Measurements from ENCODE around the gene PAX9. TPM values are rescaled to one million over a fixed set of nuclear protein-coding genes. Genes with fewer than 3 reads are reported as not detected.
A peak's percentile ranks its signal among the peaks of the same experiment; 100 is the strongest.

PAX9 gene
- total RNA-seq, 2 donors from 2014 or later = not detected

DNA sequence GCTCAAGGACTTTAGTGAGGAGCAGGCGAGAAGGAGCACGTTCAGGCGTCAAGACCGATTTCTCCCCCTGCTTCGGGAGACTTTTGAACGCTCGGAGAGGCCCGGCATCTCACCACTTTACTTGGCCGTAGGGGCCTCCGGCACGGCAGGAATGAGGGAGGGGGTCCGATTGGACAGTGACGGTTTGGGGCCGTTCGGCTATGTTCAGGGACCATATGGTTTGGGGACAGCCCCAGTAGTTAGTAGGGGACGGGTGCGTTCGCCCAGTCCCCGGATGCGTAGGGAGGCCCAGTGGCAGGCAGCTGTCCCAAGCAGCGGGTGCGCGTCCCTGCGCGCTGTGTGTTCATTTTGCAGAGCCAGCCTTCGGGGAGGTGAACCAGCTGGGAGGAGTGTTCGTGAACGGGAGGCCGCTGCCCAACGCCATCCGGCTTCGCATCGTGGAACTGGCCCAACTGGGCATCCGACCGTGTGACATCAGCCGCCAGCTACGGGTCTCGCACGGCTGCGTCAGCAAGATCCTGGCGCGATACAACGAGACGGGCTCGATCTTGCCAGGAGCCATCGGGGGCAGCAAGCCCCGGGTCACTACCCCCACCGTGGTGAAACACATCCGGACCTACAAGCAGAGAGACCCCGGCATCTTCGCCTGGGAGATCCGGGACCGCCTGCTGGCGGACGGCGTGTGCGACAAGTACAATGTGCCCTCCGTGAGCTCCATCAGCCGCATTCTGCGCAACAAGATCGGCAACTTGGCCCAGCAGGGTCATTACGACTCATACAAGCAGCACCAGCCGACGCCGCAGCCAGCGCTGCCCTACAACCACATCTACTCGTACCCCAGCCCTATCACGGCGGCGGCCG lies 1.1 kb downstream of the PAX9 start:
- H3K27me3 ChIP-seq = peaks cover 73 to 93% of the 10 kb centered on the region in 2 donors
- H3K9me3 ChIP-seq = no peaks in the 10 kb centered on the region
- TF ChIP-seq, protein P1, sequence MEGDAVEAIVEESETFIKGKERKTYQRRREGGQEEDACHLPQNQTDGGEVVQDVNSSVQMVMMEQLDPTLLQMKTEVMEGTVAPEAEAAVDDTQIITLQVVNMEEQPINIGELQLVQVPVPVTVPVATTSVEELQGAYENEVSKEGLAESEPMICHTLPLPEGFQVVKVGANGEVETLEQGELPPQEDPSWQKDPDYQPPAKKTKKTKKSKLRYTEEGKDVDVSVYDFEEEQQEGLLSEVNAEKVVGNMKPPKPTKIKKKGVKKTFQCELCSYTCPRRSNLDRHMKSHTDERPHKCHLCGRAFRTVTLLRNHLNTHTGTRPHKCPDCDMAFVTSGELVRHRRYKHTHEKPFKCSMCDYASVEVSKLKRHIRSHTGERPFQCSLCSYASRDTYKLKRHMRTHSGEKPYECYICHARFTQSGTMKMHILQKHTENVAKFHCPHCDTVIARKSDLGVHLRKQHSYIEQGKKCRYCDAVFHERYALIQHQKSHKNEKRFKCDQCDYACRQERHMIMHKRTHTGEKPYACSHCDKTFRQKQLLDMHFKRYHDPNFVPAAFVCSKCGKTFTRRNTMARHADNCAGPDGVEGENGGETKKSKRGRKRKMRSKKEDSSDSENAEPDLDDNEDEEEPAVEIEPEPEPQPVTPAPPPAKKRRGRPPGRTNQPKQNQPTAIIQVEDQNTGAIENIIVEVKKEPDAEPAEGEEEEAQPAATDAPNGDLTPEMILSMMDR (IDR thresholded peaks at IDR 0.05) = no peak
- no peak for DNase-seq (ENCODE audit: low spot score)
- no peaks in the 10 kb centered on the region for H3K36me3 ChIP-seq
- H3K4me3 ChIP-seq = peak overlapping the region in 1 of 2 donors; percentile 39
- peaks cover 0 to 61% of the 10 kb centered on the region in 2 donors for H3K4me1 ChIP-seq
- H3K27ac ChIP-seq = no peak overlapping the region

DNA sequence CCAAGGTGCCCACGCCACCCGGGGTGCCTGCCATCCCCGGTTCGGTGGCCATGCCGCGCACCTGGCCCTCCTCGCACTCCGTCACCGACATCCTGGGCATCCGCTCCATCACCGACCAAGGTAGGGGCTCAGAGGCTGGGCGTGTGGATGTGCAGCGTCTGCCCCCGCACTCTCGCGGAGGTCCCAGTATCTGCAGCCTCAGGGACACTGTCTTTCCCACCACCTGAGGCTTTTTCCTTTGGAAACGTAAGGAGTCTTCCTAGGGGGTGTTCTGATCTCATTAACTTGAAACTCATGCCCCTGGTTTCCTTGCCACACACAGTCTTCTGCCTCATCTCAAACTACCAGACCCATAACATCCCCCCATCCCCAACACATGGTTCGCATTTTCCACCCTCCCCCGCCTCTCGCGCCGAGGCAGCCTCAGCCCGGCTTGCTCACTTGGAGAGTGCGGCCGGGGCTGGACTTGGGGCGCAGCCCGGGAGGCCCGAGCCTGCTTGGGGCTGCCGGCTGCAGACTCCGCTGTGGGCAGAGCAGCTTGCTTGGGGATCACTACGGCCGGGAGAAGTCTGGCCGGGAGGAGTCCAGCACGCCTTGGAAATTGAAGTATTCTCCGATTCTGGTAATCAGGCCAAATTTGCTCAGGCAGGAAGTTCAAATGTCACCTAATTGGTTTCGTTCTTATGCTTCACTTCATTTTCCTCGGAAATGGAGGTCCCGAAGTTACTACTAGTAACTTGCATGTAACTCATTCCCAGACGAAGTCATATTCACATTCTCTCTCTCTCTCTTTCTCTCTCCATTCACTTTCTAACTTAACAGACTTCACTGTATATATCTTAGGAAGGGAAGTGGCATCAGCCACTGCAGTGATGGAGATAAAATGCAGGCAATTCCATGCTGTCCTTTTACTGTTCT lies 2.0 kb downstream of the PAX9 start:
- DNase-seq (ENCODE audit: low spot score) = no peak
- H3K9me3 ChIP-seq = peaks cover 0 to 4% of the 10 kb centered on the region in 2 donors
- H3K27me3 ChIP-seq = peaks cover 78 to 91% of the 10 kb centered on the region in 2 donors
- H3K36me3 ChIP-seq = no peaks in the 10 kb centered on the region
- TF ChIP-seq, protein P1 (IDR thresholded peaks at IDR 0.05) = no peak
- peaks cover 0 to 52% of the 10 kb centered on the region in 2 donors for H3K4me1 ChIP-seq
- H3K4me3 ChIP-seq = peak overlapping the region in 1 of 2 donors; percentile 39
- no peak overlapping the region for H3K27ac ChIP-seq

DNA sequence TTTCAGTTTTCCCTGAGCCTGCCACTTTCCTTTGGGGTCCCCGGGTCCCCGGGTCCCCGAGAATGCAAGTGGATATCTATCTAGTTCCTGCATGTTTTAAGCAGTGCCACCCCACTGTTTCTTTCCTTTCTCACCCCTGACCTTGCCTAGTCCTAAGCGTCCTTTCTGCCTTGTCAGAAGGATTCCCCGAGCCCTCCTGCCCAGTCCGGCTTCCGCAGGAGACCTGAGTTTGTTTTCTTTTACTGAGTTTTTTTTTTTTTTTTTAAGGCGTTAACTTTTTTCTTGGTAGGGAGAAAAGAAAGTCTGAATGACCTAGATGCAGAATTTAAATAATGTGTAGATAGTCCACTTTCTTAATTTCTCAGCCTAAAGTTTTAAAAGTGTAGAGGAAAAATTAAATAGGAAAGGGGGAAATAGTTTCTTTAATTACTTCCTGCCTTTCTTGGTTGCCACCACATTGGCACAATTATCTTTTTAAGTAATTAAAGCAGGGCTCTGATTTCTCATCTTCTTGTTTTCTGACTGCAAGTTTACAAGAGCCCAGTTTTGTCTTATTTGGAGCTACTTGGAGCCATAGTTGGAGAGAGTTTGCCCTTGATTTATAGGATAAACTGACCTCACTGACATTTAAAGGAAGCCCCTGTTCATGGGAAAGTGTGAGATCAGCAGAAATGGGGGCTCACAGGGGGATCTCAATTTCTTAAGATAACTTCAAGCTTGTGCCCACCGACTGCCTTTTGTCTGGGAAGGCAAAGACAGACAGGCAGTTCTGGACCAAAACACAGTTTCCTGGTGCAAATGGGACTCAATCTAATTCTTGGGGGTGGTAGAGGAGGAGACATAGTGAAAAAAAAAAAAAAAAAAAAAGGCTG lies 2.9 kb downstream of the PAX9 start:
- TF ChIP-seq, protein P1 (IDR thresholded peaks at IDR 0.05) = no peak
- H3K4me3 ChIP-seq = no peak overlapping the region
- H3K36me3 ChIP-seq = no peaks in the 10 kb centered on the region
- H3K9me3 ChIP-seq = peaks cover 0 to 4% of the 10 kb centered on the region in 2 donors
- no peak overlapping the region for H3K27ac ChIP-seq
- no peak for DNase-seq (ENCODE audit: low spot score)
- H3K4me1 ChIP-seq = peaks cover 0 to 45% of the 10 kb centered on the region in 2 donors
- H3K27me3 ChIP-seq = peaks cover 77 to 82% of the 10 kb centered on the region in 2 donors

DNA sequence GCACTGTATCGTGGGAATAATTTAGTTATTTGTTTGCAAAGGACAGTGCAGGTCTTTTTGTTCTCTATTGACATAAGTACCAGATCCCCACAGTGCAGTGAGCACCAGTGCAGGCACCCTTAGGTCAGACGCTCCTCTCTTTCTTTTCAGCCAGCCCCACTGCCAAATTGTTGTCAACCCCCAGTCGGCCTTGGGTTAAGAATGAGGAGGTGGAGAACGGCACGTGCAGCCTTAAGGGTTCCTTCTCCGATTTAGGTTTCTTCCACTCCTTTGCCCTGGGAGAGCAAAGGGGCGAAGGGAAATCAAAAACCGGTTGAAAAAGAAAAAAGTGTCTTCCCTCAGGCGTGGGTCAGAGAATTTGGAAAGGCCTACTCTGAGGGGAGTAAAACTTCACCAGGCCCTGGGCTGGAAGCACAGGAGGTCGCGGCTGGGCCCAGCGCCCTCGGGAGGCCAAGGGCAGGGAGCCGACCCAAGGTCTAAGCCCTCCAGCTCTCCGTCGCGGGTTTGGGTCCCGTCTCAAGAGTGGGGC lies 4.3 kb downstream of the PAX9 start:
- peaks cover 0 to 4% of the 10 kb centered on the region in 2 donors for H3K9me3 ChIP-seq
- H3K27ac ChIP-seq = no peak overlapping the region
- no peak overlapping the region for H3K4me3 ChIP-seq
- H3K27me3 ChIP-seq = peaks cover 69% of the 10 kb centered on the region in 2 donors
- DNase-seq (ENCODE audit: low spot score) = no peak
- peaks cover 0 to 44% of the 10 kb centered on the region in 2 donors for H3K4me1 ChIP-seq
- TF ChIP-seq, protein P1 (IDR thresholded peaks at IDR 0.05) = no peak
- H3K36me3 ChIP-seq = no peaks in the 10 kb centered on the region
